Keratinocyte (primary cell): ENCODE measurements around the gene RAB12. TPM values are rescaled to one million over a fixed set of nuclear protein-coding genes. Genes with fewer than 3 reads are reported as not detected.

Experiments
- DNase-seq: peaks from one replicate; pipeline ENCODE4 v3.0.0-alpha.2; 2011; ENCODE audit warnings: low read depth, missing footprints, low spot score
- FAIRE-seq: peaks from 2 replicates; lab custom pipeline; 2011; peaks lifted over from hg19 to GRCh38; lab: Jason Lieb, UNC
- H2AFZ ChIP-seq: 2 replicates; pipeline ENCODE4 v1.6.0; 2012; ENCODE audit warnings: low read length, control low read depth, inconsistent platforms; ENCODE audit not compliant: control insufficient read depth
- H3K27ac ChIP-seq: 2 replicates; pipeline ENCODE4 v1.5.1; 2011; ENCODE audit warnings: low read length; ENCODE audit not compliant: control insufficient read depth, insufficient read depth
- H3K27me3 ChIP-seq: 3 replicates; pipeline ENCODE4 v1.6.0; 2011; ENCODE audit warnings: low read length; ENCODE audit not compliant: control insufficient read depth, insufficient read depth; ENCODE audit errors: extremely low read depth
- H3K36me3 ChIP-seq, 2 experiments: 2 replicates in 1 of 2; 3 replicates in 1 of 2; pipeline ENCODE4 v1.5.1; 2011; ENCODE audit warnings: low read length in 2 of 2, mild to moderate bottlenecking in 1 of 2; ENCODE audit not compliant: control insufficient read depth in 2 of 2, insufficient read depth in 2 of 2; ENCODE audit errors: extremely low read depth in 1 of 2
- H3K4me1 ChIP-seq: 3 replicates; pipeline ENCODE4 v1.5.1; 2011; ENCODE audit warnings: low read length; ENCODE audit not compliant: control insufficient read depth, insufficient read depth; ENCODE audit errors: extremely low read depth
- H3K4me2 ChIP-seq: 3 replicates; pipeline ENCODE4 v1.6.0; 2011; ENCODE audit warnings: low read depth, low read length; ENCODE audit not compliant: control insufficient read depth, insufficient read depth; ENCODE audit errors: extremely low read depth
- H3K4me3 ChIP-seq, 3 experiments: fragments of 200-600 bp in 1 of 3; sonication (generic) in 1 of 3; 2 replicates in 2 of 3; 3 replicates in 1 of 3; pipeline ENCODE4 v1.5.1; 2011 to 2016; ENCODE audit warnings: low read length in 3 of 3, mild to moderate bottlenecking in 3 of 3, control low read depth in 2 of 3, inconsistent platforms in 1 of 3, low read depth in 1 of 3, mixed read lengths in 1 of 3, mixed run types in 1 of 3, moderate library complexity in 1 of 3; ENCODE audit not compliant: control insufficient read depth in 2 of 3, insufficient read depth in 2 of 3; ENCODE audit errors: extremely low read depth in 1 of 3
- H3K79me2 ChIP-seq: 2 replicates; pipeline ENCODE4 v1.6.0; 2012; ENCODE audit warnings: low read length; ENCODE audit not compliant: control insufficient read depth, insufficient read depth
- H3K9ac ChIP-seq: 3 replicates; pipeline ENCODE4 v1.6.0; 2011; ENCODE audit warnings: low read length; ENCODE audit not compliant: control insufficient read depth, insufficient read depth; ENCODE audit errors: extremely low read depth
- H3K9me1 ChIP-seq: 3 replicates; pipeline ENCODE4 v1.6.0; 2011; ENCODE audit warnings: low read length; ENCODE audit not compliant: control insufficient read depth, insufficient read depth; ENCODE audit errors: extremely low read depth
- H3K9me3 ChIP-seq: 2 replicates; pipeline ENCODE4 v1.5.1; 2012; ENCODE audit warnings: low read depth, low read length; ENCODE audit not compliant: control insufficient read depth
- H4K20me1 ChIP-seq: 3 replicates; pipeline ENCODE4 v1.6.0; 2011; ENCODE audit warnings: low read length; ENCODE audit not compliant: control insufficient read depth, insufficient read depth; ENCODE audit errors: extremely low read depth
- EZH2 ChIP-seq: IDR thresholded peaks from one replicate; pipeline ENCODE4 v1.6.1; 2012; ENCODE audit warnings: inconsistent platforms, mild to moderate bottlenecking, low read length, moderate library complexity
- dilution Hi-C: fragments of 300-500 bp; cut with MboI; formaldehyde crosslinking; loops from one replicate; pipeline ENCODE4 v1.7.0; 2020; ENCODE audit warnings: low sequenced_read_pairs; ENCODE audit not compliant: extremely low pct_ligation_motif_present
- polyA plus RNA-seq, 5 experiments: library from polyadenylated mRNA; depleted of rRNA in 3 of 5; stranded (reverse) in 3 of 5; stranded (forward) in 1 of 5; unstranded in 1 of 5; fragments of >200 nt; gene quantifications; 1 replicate in 1 of 5; 2 replicates in 3 of 5; 3 replicates in 1 of 5; pipeline versions ENCODE4 v1.2.1 to v1.2.3, GENCODE V29; 2011 to 2012; ENCODE audit warnings: missing spikeins in 2 of 5, low read depth in 1 of 5, low replicate concordance in 1 of 5
- TF ChIP-seq, protein P1 (sequence below), 3 experiments: IDR thresholded peaks in 1 of 3; conservative IDR thresholded peaks in 1 of 3; optimal IDR thresholded peaks in 1 of 3; 2 replicates in 2 of 3; 3 replicates in 1 of 3; pipeline versions ENCODE3 to v1.5.1; 2011; ENCODE audit warnings: low read length in 3 of 3, mild to moderate bottlenecking in 3 of 3, moderate library complexity in 2 of 3, control low read depth in 1 of 3, inconsistent platforms in 1 of 3; ENCODE audit not compliant: insufficient read depth in 2 of 3; ENCODE audit errors: extremely low read depth in 1 of 3

RAB12 gene
- polyA plus RNA-seq, 1 donor (not counting 4 experiments of a cell fraction or from before 2014, with no cell fraction given): 46.4 TPM

DNA sequence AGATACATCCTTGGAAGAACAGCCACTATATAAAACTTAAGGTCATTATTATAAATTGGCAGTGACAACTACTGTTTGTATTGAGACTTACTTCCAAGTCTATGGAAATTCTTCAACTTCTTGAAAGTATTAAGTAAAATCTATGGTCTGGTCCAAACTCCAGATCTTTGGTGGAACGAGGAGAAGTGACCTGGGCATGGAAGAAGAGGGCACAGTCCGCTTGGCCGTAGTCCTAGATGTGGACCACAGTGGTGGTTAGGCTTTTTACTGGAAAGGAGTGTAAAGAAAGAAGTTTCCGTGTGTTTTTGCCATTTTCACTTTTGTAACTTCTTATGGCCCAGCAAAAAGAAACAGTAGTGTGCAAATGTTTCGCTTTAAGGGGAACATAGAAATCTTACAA, 9.8 kb downstream of the RAB12 start:
- Histone ChIP-seq H3K4me1 (peaks cover 24% of the 10 kb centered on the region), H4K20me1 (peaks cover 15% of the 10 kb centered on the region), H3K27me3 (no peaks in the 10 kb centered on the region), H3K4me2 (no peak overlapping the region), H3K9me1 (peaks cover 6% of the 10 kb centered on the region), H3K9ac (no peak overlapping the region), H3K79me2 (peaks cover 98% of the 10 kb centered on the region), H3K9me3 (no peaks in the 10 kb centered on the region), H3K36me3 (peaks cover 5 to 14% of the 10 kb centered on the region in 2 experiments), H2AFZ (no peak overlapping the region), H3K4me3 (no peak overlapping the region), H3K27ac (no peak overlapping the region)
- DNase-seq (no peak), FAIRE-seq (no peak)
- dilution Hi-C loops: no loop called here
- TF ChIP-seq EZH2: no peak
- TF ChIP-seq, protein P1, sequence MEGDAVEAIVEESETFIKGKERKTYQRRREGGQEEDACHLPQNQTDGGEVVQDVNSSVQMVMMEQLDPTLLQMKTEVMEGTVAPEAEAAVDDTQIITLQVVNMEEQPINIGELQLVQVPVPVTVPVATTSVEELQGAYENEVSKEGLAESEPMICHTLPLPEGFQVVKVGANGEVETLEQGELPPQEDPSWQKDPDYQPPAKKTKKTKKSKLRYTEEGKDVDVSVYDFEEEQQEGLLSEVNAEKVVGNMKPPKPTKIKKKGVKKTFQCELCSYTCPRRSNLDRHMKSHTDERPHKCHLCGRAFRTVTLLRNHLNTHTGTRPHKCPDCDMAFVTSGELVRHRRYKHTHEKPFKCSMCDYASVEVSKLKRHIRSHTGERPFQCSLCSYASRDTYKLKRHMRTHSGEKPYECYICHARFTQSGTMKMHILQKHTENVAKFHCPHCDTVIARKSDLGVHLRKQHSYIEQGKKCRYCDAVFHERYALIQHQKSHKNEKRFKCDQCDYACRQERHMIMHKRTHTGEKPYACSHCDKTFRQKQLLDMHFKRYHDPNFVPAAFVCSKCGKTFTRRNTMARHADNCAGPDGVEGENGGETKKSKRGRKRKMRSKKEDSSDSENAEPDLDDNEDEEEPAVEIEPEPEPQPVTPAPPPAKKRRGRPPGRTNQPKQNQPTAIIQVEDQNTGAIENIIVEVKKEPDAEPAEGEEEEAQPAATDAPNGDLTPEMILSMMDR (optimal IDR thresholded peaks at IDR 0.05 in 1 of 3, IDR thresholded peaks at IDR 0.05 in 1 of 3, conservative IDR thresholded peaks at IDR 0.05 in 1 of 3; ENCODE audit: extremely low read depth in 1 of 3, insufficient read depth in 2 of 3, low read length in 3 of 3): no peak

DNA sequence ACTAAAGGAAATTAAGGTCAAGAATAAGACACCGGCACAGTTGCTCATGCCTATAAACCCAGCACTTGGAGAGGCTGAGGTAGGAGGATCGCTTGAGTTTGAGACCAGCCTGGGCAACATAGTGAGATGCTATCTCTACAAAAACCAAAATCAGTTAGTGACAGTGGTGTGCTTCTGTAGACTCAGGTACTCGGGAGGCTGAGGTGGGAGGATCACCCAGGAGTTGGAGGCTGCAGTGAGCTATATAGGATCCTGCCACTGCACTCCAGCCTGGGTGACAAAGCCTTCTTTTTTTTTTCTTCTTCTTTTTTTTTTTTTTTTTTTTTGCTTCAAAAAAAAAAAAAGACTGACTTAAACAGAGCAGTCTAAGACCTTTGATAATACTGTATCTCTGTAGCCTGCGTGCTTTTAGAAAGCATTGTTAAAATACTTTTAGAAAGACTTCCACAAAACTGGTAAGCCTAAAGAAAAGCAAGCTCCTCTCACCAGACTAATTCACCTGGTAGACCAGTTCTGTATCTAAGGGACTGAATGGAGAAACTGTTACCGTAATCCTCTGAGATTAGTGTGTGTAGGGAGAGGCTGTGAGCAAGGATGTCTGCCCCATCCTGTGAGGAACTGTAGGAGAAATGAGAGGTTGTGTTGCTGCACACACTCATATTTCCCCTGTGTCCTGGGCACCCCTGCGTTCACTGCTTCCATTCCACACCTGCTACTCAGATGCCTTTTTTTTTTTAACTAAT, 10.8 kb downstream of the RAB12 start:
- Histone ChIP-seq H3K9me1 (peaks cover 5% of the 10 kb centered on the region), H3K27me3 (no peaks in the 10 kb centered on the region), H3K27ac (no peak overlapping the region), H3K36me3 (peaks cover 5 to 14% of the 10 kb centered on the region in 2 experiments), H3K9me3 (no peaks in the 10 kb centered on the region), H3K9ac (no peak overlapping the region), H2AFZ (no peak overlapping the region), H3K4me3 (no peak overlapping the region), H4K20me1 (peaks cover 11% of the 10 kb centered on the region), H3K79me2 (peaks cover 92% of the 10 kb centered on the region), H3K4me2 (no peak overlapping the region), H3K4me1 (peaks cover 20% of the 10 kb centered on the region)
- no peak for FAIRE-seq
- TF ChIP-seq, protein P1 (optimal IDR thresholded peaks at IDR 0.05 in 1 of 3, IDR thresholded peaks at IDR 0.05 in 1 of 3, conservative IDR thresholded peaks at IDR 0.05 in 1 of 3; ENCODE audit: extremely low read depth in 1 of 3, insufficient read depth in 2 of 3, low read length in 3 of 3): no peak
- TF ChIP-seq EZH2: no peak
- DNase-seq: no peak
- dilution Hi-C loops: no loop called here
